ENCODE results near the gene FTO. TPM values are rescaled to one million over a fixed set of nuclear protein-coding genes. Genes with fewer than 3 reads are reported as not detected.

FTO gene
- total RNA-seq, 4 donors from 2014 or later: 62.0 to 90.1 (median 75.1) TPM

DNA sequence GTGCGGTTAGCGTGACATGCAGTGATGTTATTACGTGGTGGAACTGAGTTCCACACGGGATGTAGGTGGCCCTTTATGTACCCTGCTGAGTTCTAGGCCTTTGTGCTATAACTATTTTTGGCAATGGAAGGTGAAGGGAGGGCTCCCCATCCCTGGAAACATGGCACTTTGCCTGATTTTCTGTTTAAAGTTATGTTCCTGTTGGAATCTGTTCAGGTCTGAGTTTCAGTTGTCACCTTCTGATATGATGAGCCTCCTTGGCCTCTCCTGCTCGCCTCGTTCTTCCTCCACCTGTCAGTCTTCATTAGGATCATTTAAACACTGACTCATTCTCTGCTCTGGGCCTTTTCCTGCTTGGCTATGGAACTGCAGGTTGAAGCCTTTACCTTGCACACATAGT is 200.6 kb downstream of the FTO start:
- Histone ChIP-seq H3K27me3 (no peaks in the 10 kb centered on the region), H3K27ac (no peak overlapping the region), H3K4me3 (no peak overlapping the region), H3K36me3 (no peaks in the 10 kb centered on the region), H3K4me1 (peaks cover 0 to 15% of the 10 kb centered on the region in 2 donors), H3K9me3 (no peaks in the 10 kb centered on the region)
- TF ChIP-seq POLR2A (IDR thresholded peaks at IDR 0.05): no peak
- TF ChIP-seq, protein P1, sequence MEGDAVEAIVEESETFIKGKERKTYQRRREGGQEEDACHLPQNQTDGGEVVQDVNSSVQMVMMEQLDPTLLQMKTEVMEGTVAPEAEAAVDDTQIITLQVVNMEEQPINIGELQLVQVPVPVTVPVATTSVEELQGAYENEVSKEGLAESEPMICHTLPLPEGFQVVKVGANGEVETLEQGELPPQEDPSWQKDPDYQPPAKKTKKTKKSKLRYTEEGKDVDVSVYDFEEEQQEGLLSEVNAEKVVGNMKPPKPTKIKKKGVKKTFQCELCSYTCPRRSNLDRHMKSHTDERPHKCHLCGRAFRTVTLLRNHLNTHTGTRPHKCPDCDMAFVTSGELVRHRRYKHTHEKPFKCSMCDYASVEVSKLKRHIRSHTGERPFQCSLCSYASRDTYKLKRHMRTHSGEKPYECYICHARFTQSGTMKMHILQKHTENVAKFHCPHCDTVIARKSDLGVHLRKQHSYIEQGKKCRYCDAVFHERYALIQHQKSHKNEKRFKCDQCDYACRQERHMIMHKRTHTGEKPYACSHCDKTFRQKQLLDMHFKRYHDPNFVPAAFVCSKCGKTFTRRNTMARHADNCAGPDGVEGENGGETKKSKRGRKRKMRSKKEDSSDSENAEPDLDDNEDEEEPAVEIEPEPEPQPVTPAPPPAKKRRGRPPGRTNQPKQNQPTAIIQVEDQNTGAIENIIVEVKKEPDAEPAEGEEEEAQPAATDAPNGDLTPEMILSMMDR (IDR thresholded peaks at IDR 0.05 in 4 of 5, conservative IDR thresholded peaks at IDR 0.05 in 1 of 5): no peak
- DNase-seq (no peak), ATAC-seq (no peak)
- in situ Hi-C loops (cut with MboI; ENCODE audit: low sequenced_read_pairs in 4 of 4): no loop called here
- intact Hi-C loops (cut with DNase I; ENCODE audit: low total_unique reads): no loop called here

DNA sequence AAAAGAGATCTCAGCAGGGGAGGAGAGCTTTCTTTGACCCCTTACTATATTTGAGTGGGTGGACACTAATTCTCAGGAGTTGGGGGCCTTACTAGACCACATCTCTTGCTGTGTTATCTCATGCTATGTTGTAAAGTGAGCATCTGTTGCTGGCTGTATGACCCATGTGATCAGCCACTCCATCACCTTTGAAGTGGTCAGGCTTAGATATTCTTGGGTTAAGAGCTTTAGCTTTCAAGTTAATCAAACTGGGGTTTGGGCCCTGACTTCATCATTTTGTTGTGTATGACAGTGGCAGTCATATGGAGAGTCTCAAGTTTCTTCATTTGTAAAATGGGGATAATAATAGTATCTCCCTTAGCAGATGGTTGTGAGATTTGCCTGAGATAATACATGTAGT is 201.1 kb downstream of the FTO start:
- H3K4me1 ChIP-seq: peaks cover 0 to 15% of the 10 kb centered on the region in 2 donors
- TF ChIP-seq POLR2A (IDR thresholded peaks at IDR 0.05): no peak
- TF ChIP-seq, protein P1 (IDR thresholded peaks at IDR 0.05 in 4 of 5, conservative IDR thresholded peaks at IDR 0.05 in 1 of 5): no peak
- H3K9me3 ChIP-seq: no peaks in the 10 kb centered on the region
- intact Hi-C loops (cut with DNase I; ENCODE audit: low total_unique reads) (no loop called here), in situ Hi-C loops (cut with MboI; ENCODE audit: low sequenced_read_pairs in 4 of 4) (no loop called here)
- H3K27ac ChIP-seq: no peak overlapping the region
- ATAC-seq (no peak), DNase-seq (no peak)
- H3K27me3 ChIP-seq: no peaks in the 10 kb centered on the region
- no peaks in the 10 kb centered on the region for H3K36me3 ChIP-seq
- no peak overlapping the region for H3K4me3 ChIP-seq

DNA sequence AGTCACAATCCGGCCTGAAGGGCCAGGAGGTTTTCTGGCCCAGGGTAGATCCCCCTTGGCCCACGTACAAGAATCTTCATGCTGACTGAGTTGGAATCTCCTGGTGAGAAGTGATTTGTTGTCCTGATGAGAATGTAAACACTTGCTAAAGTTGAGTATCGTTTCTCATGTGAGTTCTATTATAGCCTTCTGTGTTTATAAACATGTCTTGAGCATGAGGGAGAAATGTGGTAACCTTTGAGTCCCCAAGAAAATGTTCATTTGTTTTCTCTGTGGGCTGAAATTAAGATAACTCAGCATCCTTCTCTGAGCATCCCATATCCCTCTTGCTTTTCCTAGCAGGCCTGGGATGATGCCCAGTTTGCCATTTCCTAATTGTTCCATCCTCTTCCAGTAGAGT is 204.8 kb downstream of the FTO start:
- TF ChIP-seq POLR2A (IDR thresholded peaks at IDR 0.05): no peak
- TF ChIP-seq, protein P1 (IDR thresholded peaks at IDR 0.05 in 4 of 5, conservative IDR thresholded peaks at IDR 0.05 in 1 of 5): no peak
- in situ Hi-C loops (cut with MboI; ENCODE audit: low sequenced_read_pairs in 4 of 4): no loop called here
- Histone ChIP-seq H3K9me3 (no peaks in the 10 kb centered on the region), H3K4me3 (no peak overlapping the region), H3K4me1 (peaks cover 22 to 29% of the 10 kb centered on the region in 2 donors), H3K27ac (no peak overlapping the region), H3K36me3 (no peaks in the 10 kb centered on the region), H3K27me3 (no peaks in the 10 kb centered on the region)
- no peak for ATAC-seq
- DNase-seq: no peak
- intact Hi-C loops (cut with DNase I; ENCODE audit: low total_unique reads): no loop called here

DNA sequence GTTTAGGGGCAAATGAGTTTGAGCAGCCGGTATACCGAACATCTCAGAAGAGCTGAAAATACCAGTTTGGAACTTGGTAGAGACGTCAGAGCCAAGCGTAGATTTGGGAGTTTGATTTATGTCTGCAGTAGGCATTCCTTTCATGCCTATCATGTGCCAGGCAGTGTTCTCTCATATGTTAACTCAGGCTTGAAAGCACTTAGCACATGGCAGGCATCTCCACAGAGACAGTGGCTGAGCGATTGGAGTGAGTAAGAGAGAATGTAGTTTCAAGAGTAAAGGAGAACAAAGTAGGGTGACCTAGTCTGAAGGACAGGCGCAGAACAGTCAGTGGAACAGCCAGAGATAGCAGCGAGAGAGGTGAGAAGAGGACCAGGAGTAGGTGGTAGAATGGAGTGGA is 207.0 kb downstream of the FTO start:
- Histone ChIP-seq H3K36me3 (no peaks in the 10 kb centered on the region), H3K27ac (no peak overlapping the region), H3K4me1 (peaks cover 21 to 30% of the 10 kb centered on the region in 2 donors), H3K9me3 (no peaks in the 10 kb centered on the region), H3K27me3 (no peaks in the 10 kb centered on the region), H3K4me3 (no peak overlapping the region)
- no peak for DNase-seq
- no peak for ATAC-seq
- in situ Hi-C loops (cut with MboI; ENCODE audit: low sequenced_read_pairs in 4 of 4) (no loop called here), intact Hi-C loops (cut with DNase I; ENCODE audit: low total_unique reads) (no loop called here)
- TF ChIP-seq, protein P1 (IDR thresholded peaks at IDR 0.05 in 4 of 5, conservative IDR thresholded peaks at IDR 0.05 in 1 of 5): no peak
- TF ChIP-seq POLR2A (IDR thresholded peaks at IDR 0.05): no peak

DNA sequence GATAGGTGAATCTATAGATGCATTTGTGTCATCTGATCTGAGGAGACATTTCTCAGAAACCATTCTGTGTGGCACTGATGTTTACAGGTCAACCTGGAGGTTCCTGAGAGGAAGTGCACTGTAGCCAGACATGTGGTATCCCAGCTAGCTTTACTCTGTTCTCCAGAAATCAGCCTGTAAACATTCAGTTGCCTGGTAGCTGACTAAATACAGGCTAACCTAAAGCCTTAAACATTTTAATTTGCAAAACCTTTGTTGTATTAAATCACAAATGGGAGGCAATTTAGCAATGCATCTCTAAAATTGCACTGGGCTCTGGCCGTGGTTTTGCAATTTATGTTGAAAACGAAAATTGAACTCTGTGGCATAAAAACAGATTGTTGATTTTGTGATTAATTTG is 207.6 kb downstream of the FTO start:
- intact Hi-C loops (cut with DNase I; ENCODE audit: low total_unique reads) (no loop called here), in situ Hi-C loops (cut with MboI; ENCODE audit: low sequenced_read_pairs in 4 of 4) (no loop called here)
- no peak for ATAC-seq
- Histone ChIP-seq H3K27ac (no peak overlapping the region), H3K27me3 (no peaks in the 10 kb centered on the region), H3K4me1 (peaks cover 21 to 30% of the 10 kb centered on the region in 2 donors), H3K9me3 (no peaks in the 10 kb centered on the region), H3K4me3 (no peak overlapping the region), H3K36me3 (no peaks in the 10 kb centered on the region)
- no peak for DNase-seq
- no peak for TF ChIP-seq POLR2A (IDR thresholded peaks at IDR 0.05)
- TF ChIP-seq, protein P1 (IDR thresholded peaks at IDR 0.05 in 4 of 5, conservative IDR thresholded peaks at IDR 0.05 in 1 of 5): no peak

Measured in gastrocnemius medialis (tissue), 4 donors.